ENCODE results near the gene SLC26A11. TPM values are rescaled to one million over a fixed set of nuclear protein-coding genes. Genes with fewer than 3 reads are reported as not detected.

Gene SLC26A11
- total RNA-seq, 3 donors from 2014 or later (not counting 1 experiment from before 2014, with no cell fraction given), result 33.9 to 37.6 (median 35.8) TPM

DNA sequence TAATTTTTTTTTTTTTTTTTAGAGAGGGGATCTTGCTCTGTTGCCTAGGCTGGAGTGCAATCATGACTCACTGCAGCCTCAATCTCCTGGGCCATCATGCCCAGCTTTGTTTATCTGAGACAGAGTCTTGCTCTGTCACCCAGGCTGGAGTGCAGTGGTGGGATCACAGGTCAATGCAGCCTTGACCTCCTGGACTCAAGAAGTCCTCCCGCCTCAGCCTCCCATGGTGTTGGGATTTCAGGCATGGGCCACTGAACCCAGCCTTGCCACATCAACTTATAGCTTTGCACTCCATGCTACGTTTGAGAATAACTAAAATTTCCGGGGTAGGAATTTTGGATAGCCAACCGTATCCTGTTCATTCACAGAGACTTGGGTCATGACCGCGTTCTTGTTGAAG is 71.0 kb downstream of the SLC26A11 start:
- no peaks in the 10 kb centered on the region for H3K9me3 Mint-ChIP-seq
- peaks cover 97% of the 10 kb centered on the region for H3K36me3 ChIP-seq (ENCODE audit: control insufficient read depth, insufficient read depth, low read length)
- WGBS (ENCODE audit: insufficient coverage), result 95% methylated on average over 6 of the region's 6 CpGs
- intact Hi-C loops (cut with micrococcal nuclease), result no loop called here
- no peak for DNase-seq
- H3K4me1 Mint-ChIP-seq, result peaks cover 17 to 25% of the 10 kb centered on the region in 2 donors
- H3K27me3 ChIP-seq (ENCODE audit: control insufficient read depth, insufficient read depth, low read length), result no peaks in the 10 kb centered on the region
- H3K27ac ChIP-seq (ENCODE audit: low read length), result no peak overlapping the region
- H3K36me3 Mint-ChIP-seq, result peaks cover 7% of the 10 kb centered on the region
- H3K4me1 ChIP-seq (ENCODE audit: control insufficient read depth, insufficient read depth, low read length), result no peaks in the 10 kb centered on the region
- no peaks in the 10 kb centered on the region for H3K9me3 ChIP-seq (ENCODE audit: control insufficient read depth, insufficient read depth, low read length)
- H3K4me3 Mint-ChIP-seq, result no peak overlapping the region
- no peak overlapping the region for H3K27ac Mint-ChIP-seq
- H3K4me3 ChIP-seq (ENCODE audit: low read length), result no peak overlapping the region
- TF ChIP-seq, protein P1, sequence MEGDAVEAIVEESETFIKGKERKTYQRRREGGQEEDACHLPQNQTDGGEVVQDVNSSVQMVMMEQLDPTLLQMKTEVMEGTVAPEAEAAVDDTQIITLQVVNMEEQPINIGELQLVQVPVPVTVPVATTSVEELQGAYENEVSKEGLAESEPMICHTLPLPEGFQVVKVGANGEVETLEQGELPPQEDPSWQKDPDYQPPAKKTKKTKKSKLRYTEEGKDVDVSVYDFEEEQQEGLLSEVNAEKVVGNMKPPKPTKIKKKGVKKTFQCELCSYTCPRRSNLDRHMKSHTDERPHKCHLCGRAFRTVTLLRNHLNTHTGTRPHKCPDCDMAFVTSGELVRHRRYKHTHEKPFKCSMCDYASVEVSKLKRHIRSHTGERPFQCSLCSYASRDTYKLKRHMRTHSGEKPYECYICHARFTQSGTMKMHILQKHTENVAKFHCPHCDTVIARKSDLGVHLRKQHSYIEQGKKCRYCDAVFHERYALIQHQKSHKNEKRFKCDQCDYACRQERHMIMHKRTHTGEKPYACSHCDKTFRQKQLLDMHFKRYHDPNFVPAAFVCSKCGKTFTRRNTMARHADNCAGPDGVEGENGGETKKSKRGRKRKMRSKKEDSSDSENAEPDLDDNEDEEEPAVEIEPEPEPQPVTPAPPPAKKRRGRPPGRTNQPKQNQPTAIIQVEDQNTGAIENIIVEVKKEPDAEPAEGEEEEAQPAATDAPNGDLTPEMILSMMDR (IDR thresholded peaks at IDR 0.05), result no peak
- ATAC-seq, result no peak
- H3K27me3 Mint-ChIP-seq (ENCODE audit: low read depth in 2 of 2), result no peaks in the 10 kb centered on the region

DNA sequence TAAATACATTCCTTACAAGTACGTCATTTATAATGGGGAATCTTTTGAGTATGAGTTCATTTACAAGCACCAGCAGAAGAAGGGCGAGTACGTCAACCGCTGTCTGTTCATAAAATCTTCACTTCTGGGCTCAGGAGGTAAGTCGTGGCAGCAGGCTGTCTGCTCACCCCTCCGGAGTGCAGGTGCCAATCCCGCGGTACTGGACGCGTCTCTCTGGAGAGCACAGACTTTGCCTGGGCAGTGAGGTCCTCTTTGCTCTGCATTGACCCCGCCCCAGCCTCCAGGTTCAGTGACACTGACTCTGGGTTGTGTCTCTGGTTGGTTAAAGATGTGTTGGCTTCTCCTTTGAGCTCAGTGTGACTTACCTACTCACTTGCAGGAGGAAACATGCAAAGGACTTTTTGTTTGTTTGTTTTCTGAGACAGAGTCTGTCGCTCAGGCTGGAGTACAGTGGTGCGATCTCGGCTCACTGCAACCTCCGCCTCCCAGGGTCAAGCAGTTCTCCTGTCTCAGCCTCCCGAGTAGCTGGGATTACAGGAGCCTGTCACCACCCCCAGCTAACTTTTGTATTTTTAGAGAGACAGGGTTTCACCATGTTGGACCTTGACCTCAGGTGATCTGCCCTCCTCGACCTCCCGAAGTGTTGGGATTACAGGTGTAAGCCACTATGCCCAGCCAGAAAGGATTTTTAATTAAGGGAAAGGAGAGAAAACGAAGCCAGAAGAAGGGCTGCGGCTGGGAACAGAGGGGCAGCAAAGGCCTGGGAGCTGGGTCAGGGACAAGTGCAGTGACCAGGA is 71.7 kb downstream of the SLC26A11 start:
- Mint-ChIP-seq H3K9me3 (no peaks in the 10 kb centered on the region), H3K4me3 (no peak overlapping the region), H3K27ac (no peak overlapping the region), H3K36me3 (peaks cover 7% of the 10 kb centered on the region), H3K27me3 (ENCODE audit: low read depth in 2 of 2) (no peaks in the 10 kb centered on the region), H3K4me1 (peaks cover 17 to 23% of the 10 kb centered on the region in 2 donors)
- TF ChIP-seq, protein P1 (IDR thresholded peaks at IDR 0.05), result no peak
- H3K9me3 ChIP-seq (ENCODE audit: control insufficient read depth, insufficient read depth, low read length), result no peaks in the 10 kb centered on the region
- ATAC-seq (no peak), DNase-seq (no peak)
- H3K4me3 ChIP-seq (ENCODE audit: low read length), result no peak overlapping the region
- peaks cover 99% of the 10 kb centered on the region for H3K36me3 ChIP-seq (ENCODE audit: control insufficient read depth, insufficient read depth, low read length)
- intact Hi-C loops (cut with micrococcal nuclease), result no loop called here
- no peaks in the 10 kb centered on the region for H3K27me3 ChIP-seq (ENCODE audit: control insufficient read depth, insufficient read depth, low read length)
- no peak overlapping the region for H3K27ac ChIP-seq (ENCODE audit: low read length)
- 97% methylated on average over 20 of the region's 20 CpGs for WGBS (ENCODE audit: insufficient coverage)
- no peaks in the 10 kb centered on the region for H3K4me1 ChIP-seq (ENCODE audit: control insufficient read depth, insufficient read depth, low read length)

DNA sequence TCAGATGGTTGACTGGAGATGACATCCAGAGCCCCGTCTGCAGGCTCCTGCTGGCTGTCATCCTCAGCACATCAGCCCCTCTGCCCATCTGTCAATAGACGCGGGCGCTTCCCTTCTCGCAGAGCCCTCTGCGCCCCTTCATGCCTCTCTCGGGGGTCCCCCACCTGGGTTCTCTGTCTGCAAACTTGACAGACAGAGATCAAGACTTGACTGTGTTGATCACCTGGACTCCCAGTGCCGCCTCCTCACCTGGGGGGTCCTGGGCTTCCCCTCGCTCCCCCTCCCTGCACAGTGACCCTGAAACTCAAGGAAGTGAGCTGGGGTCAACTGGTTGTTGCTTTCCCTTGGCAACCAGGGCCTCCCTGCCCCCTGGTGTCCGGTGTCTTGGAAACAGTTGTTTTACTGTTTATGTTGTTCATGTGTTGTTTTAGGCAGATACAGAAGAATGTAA is 72.3 kb downstream of the SLC26A11 start:
- no peaks in the 10 kb centered on the region for H3K27me3 ChIP-seq (ENCODE audit: control insufficient read depth, insufficient read depth, low read length)
- H3K4me1 Mint-ChIP-seq, result peaks cover 14 to 19% of the 10 kb centered on the region in 2 donors
- H3K4me3 ChIP-seq (ENCODE audit: low read length), result no peak overlapping the region
- TF ChIP-seq, protein P1 (IDR thresholded peaks at IDR 0.05), result no peak
- H3K4me3 Mint-ChIP-seq, result no peak overlapping the region
- no peaks in the 10 kb centered on the region for H3K9me3 Mint-ChIP-seq
- no peak for DNase-seq
- no peak for ATAC-seq
- H3K36me3 ChIP-seq (ENCODE audit: control insufficient read depth, insufficient read depth, low read length), result peaks cover 96% of the 10 kb centered on the region
- intact Hi-C loops (cut with micrococcal nuclease), result no loop called here
- peak overlapping the region in 1 of 2 donors; percentile 43 for H3K27ac Mint-ChIP-seq
- no peaks in the 10 kb centered on the region for H3K27me3 Mint-ChIP-seq (ENCODE audit: low read depth in 2 of 2)
- no peaks in the 10 kb centered on the region for H3K4me1 ChIP-seq (ENCODE audit: control insufficient read depth, insufficient read depth, low read length)
- H3K9me3 ChIP-seq (ENCODE audit: control insufficient read depth, insufficient read depth, low read length), result no peaks in the 10 kb centered on the region
- H3K27ac ChIP-seq (ENCODE audit: low read length), result no peak overlapping the region
- H3K36me3 Mint-ChIP-seq, result peaks cover 3% of the 10 kb centered on the region
- WGBS (ENCODE audit: insufficient coverage), result 96% methylated on average over 10 of the region's 10 CpGs
